H9 (cell line): Measurements from ENCODE around the gene ANO2. TPM values are rescaled to one million over a fixed set of nuclear protein-coding genes. Genes with fewer than 3 reads are reported as not detected.

Experiments
- DNase-seq: peaks from one replicate; pipeline ENCODE4 v3.0.0-alpha.2; 2017
- H2AFZ ChIP-seq: one replicate; pipeline ENCODE4 v1.6.1; 2013; ENCODE audit warnings: mild to moderate bottlenecking, low read length, control low read depth, moderate library complexity
- H2AK5ac ChIP-seq: 2 replicates; pipeline ENCODE4 v1.6.1; 2013; ENCODE audit warnings: low read length, control low read depth, mixed read lengths; ENCODE audit not compliant: insufficient read length
- H2BK120ac ChIP-seq: one replicate; pipeline ENCODE4 v1.6.1; 2013; ENCODE audit warnings: low read depth, mild to moderate bottlenecking, low read length, control low read depth, inconsistent platforms; ENCODE audit not compliant: poor library complexity, severe bottlenecking
- H2BK12ac ChIP-seq: 2 replicates; pipeline ENCODE4 v1.6.1; 2013; ENCODE audit warnings: low read length, control low read depth, mixed read lengths, low read depth; ENCODE audit not compliant: insufficient read length
- H2BK15ac ChIP-seq: 2 replicates; pipeline ENCODE4 v1.6.1; 2013; ENCODE audit warnings: low read depth, low read length, control low read depth
- H2BK20ac ChIP-seq: one replicate; pipeline ENCODE4 v1.6.1; 2013; ENCODE audit warnings: low read depth, mild to moderate bottlenecking, low read length, control low read depth, inconsistent platforms; ENCODE audit not compliant: poor library complexity, severe bottlenecking
- H2BK5ac ChIP-seq: 2 replicates; pipeline ENCODE4 v1.6.1; 2013; ENCODE audit warnings: low read length, control low read depth, mixed read lengths; ENCODE audit not compliant: insufficient read length
- H3K14ac ChIP-seq: 2 replicates; pipeline ENCODE4 v1.6.1; 2013; ENCODE audit warnings: low read length, control low read depth; ENCODE audit not compliant: insufficient read depth
- H3K18ac ChIP-seq: 2 replicates; pipeline ENCODE4 v1.6.1; 2013; ENCODE audit warnings: low read depth, mild to moderate bottlenecking, mixed read lengths, low read length, control low read depth; ENCODE audit not compliant: insufficient read length
- H3K23ac ChIP-seq: 2 replicates; pipeline ENCODE4 v1.6.1; 2013; ENCODE audit warnings: low read length, control low read depth, mixed read lengths, low read depth; ENCODE audit not compliant: insufficient read length
- H3K23me2 ChIP-seq: 2 replicates; pipeline ENCODE4 v1.6.1; 2013; ENCODE audit warnings: low read depth, mild to moderate bottlenecking, mixed read lengths, low read length, control low read depth; ENCODE audit not compliant: insufficient read length, poor library complexity, severe bottlenecking
- H3K27ac ChIP-seq: 2 replicates; pipeline ENCODE4 v1.5.1; 2013; ENCODE audit warnings: low read length, control low read depth, mixed read lengths, low read depth; ENCODE audit not compliant: insufficient read length
- H3K27me3 ChIP-seq: 2 replicates; pipeline ENCODE4 v1.6.1; 2013; ENCODE audit warnings: low read length, control low read depth, inconsistent platforms; ENCODE audit not compliant: insufficient read depth
- H3K4ac ChIP-seq: 2 replicates; pipeline ENCODE4 v1.6.1; 2013; ENCODE audit warnings: low read depth, mild to moderate bottlenecking, control low read depth, inconsistent platforms, low read length, moderate library complexity
- H3K4me1 ChIP-seq: 2 replicates; pipeline ENCODE4 v1.6.1; 2013; ENCODE audit warnings: low read length, control low read depth, inconsistent platforms; ENCODE audit not compliant: insufficient read depth
- H3K4me2 ChIP-seq: 2 replicates; pipeline ENCODE4 v1.6.1; 2013; ENCODE audit warnings: low read length, control low read depth, mixed read lengths; ENCODE audit not compliant: insufficient read length, insufficient read depth
- H3K56ac ChIP-seq: 2 replicates; pipeline ENCODE4 v1.6.1; 2013; ENCODE audit warnings: low read depth, mild to moderate bottlenecking, mixed read lengths, low read length, control low read depth; ENCODE audit not compliant: insufficient read length
- H3K79me1 ChIP-seq: 2 replicates; pipeline ENCODE4 v1.6.1; 2013; ENCODE audit warnings: low read depth, mild to moderate bottlenecking, moderate library complexity, low read length, control low read depth, inconsistent platforms; ENCODE audit not compliant: insufficient read depth, poor library complexity, severe bottlenecking
- H3K79me2 ChIP-seq: 2 replicates; pipeline ENCODE4 v1.6.1; 2013; ENCODE audit warnings: low read length, control low read depth, inconsistent platforms; ENCODE audit not compliant: insufficient read depth
- H3K9ac ChIP-seq: 2 replicates; pipeline ENCODE4 v1.6.1; 2013; ENCODE audit warnings: low read length, control low read depth, mixed read lengths; ENCODE audit not compliant: insufficient read length; ENCODE audit errors: extremely low read depth
- H3K9me3 ChIP-seq: one replicate; pipeline ENCODE4 v1.6.1; 2013; ENCODE audit warnings: low read depth, low read length, inconsistent platforms; ENCODE audit not compliant: control insufficient read depth
- H3T11ph ChIP-seq: one replicate; pipeline ENCODE4 v1.6.1; 2013; ENCODE audit warnings: mild to moderate bottlenecking, low read length, control low read depth, inconsistent platforms
- H4K20me1 ChIP-seq: one replicate; pipeline ENCODE4 v1.6.1; 2013; ENCODE audit not compliant: control insufficient read depth, insufficient read length, insufficient read depth
- H4K5ac ChIP-seq: 2 replicates; pipeline ENCODE4 v1.6.1; 2013; ENCODE audit warnings: low read depth, mild to moderate bottlenecking, mixed read lengths, low read length, control low read depth; ENCODE audit not compliant: insufficient read length
- H4K8ac ChIP-seq: replicated peaks from 2 replicates; pipeline ENCODE4 v1.6.1; 2013; ENCODE audit warnings: low read length, control low read depth, mixed read lengths, low read depth; ENCODE audit not compliant: insufficient read length
- H4K91ac ChIP-seq: 2 replicates; pipeline ENCODE4 v1.6.1; 2013; ENCODE audit warnings: low read depth, mild to moderate bottlenecking, moderate library complexity, mixed read lengths, low read length, control low read depth; ENCODE audit not compliant: insufficient read length
- H3K27ac Mint-ChIP-seq, 3 experiments: 2 replicates in 2 of 3; 3 replicates in 1 of 3; pipeline ENCODE4 v1.8.0; 2020 to 2021; ENCODE audit warnings: mixed read lengths in 3 of 3, mild to moderate bottlenecking in 1 of 3, moderate library complexity in 1 of 3
- H3K27me3 Mint-ChIP-seq: 2 replicates; pipeline ENCODE4 v1.8.0; 2021; ENCODE audit warnings: low read depth, mild to moderate bottlenecking, moderate library complexity, mixed read lengths
- H3K36me3 Mint-ChIP-seq, 3 experiments: 2 replicates in 2 of 3; 3 replicates in 1 of 3; pipeline ENCODE4 v1.8.0; 2020 to 2021; ENCODE audit warnings: low read depth in 3 of 3, mixed read lengths in 3 of 3; ENCODE audit not compliant: insufficient read depth in 1 of 3
- H3K4me1 Mint-ChIP-seq, 2 experiments: 2 replicates each; pipeline ENCODE4 v1.8.0; 2020; ENCODE audit warnings: mixed read lengths in 2 of 2
- H3K4me3 Mint-ChIP-seq, 2 experiments: 2 replicates in 1 of 2; 3 replicates in 1 of 2; pipeline ENCODE4 v1.8.0; 2020 to 2021; ENCODE audit warnings: mild to moderate bottlenecking in 2 of 2, mixed read lengths in 2 of 2, moderate library complexity in 1 of 2
- H3K9me3 Mint-ChIP-seq, 2 experiments: 2 replicates in 1 of 2; 3 replicates in 1 of 2; pipeline ENCODE4 v1.8.0; 2020; ENCODE audit warnings: mild to moderate bottlenecking in 2 of 2, mixed read lengths in 2 of 2, moderate library complexity in 1 of 2
- CTCF ChIP-seq: fragments of 200-600 bp; sonication (generic); conservative IDR thresholded peaks from 3 replicates; pipeline ENCODE4 v1.8.0; 2021; ENCODE audit warnings: antibody characterized with exemption, mild to moderate bottlenecking
- WGBS: extraction: QIAGEN DNeasy Blood & Tissue Kit; methylation state at CpG from one replicate; pipeline ENCODE4 v1.1.7; 2013; ENCODE audit warnings: missing lambda C conversion rate, low lambda C conversion rate, mixed read lengths; ENCODE audit not compliant: insufficient read length; ENCODE audit errors: extremely low coverage; 5-methylcytosine and 5-hydroxymethylcytosine counted together
- total RNA-seq: library from RNA; stranded (reverse); gene quantifications from 2 replicates; pipeline ENCODE4 v1.2.1, GENCODE V29; 2021

Gene ANO2
- total RNA-seq, 1 experiment from 2014 or later, result 3.8 TPM

- Histone ChIP-seq H3K79me2 (no peaks in the 10 kb centered on the region), H2AFZ (no peak overlapping the region), H2BK5ac (no peak overlapping the region), H4K5ac (no peak overlapping the region), H3K4ac (no peak overlapping the region), H2BK12ac (no peak overlapping the region), H3K79me1 (no peaks in the 10 kb centered on the region), H3K56ac (no peak overlapping the region), H3T11ph (no peak overlapping the region), H2AK5ac (no peak overlapping the region), H3K23ac (no peak overlapping the region), H4K20me1 (no peaks in the 10 kb centered on the region), H4K91ac (no peak overlapping the region), H3K23me2 (no peaks in the 10 kb centered on the region), H3K27me3 (no peaks in the 10 kb centered on the region), H2BK20ac (no peak overlapping the region), H3K27ac (no peak overlapping the region), H2BK15ac (no peak overlapping the region), H3K9ac (no peak overlapping the region), H3K4me2 (no peak overlapping the region), H3K9me3 (no peaks in the 10 kb centered on the region), H2BK120ac (no peak overlapping the region), H3K18ac (no peak overlapping the region), H4K8ac (no peak overlapping the region), H3K4me1 (peaks cover 6% of the 10 kb centered on the region), H3K14ac (no peak overlapping the region)
- WGBS, result no CpG with 5 or more reads among the region's 6 CpGs
- Mint-ChIP-seq H3K27ac (no peak overlapping the region), H3K36me3 (peaks cover 0 to 7% (median 2%) of the 10 kb centered on the region in 3 experiments; a peak in 2 of 7 replicates), H3K9me3 (no peaks in the 10 kb centered on the region), H3K27me3 (peaks cover 2% of the 10 kb centered on the region), H3K4me3 (no peak overlapping the region), H3K4me1 (peaks cover 25 to 27% of the 10 kb centered on the region in 2 experiments)
- no peak for DNase-seq
- TF ChIP-seq CTCF, result no peak
Observed at GRCh38 chr12:5830111-5830510, 114.9 kb downstream of the ANO2 start.
